ENCODE measurements around the gene CTNNA3.

Gene CTNNA3

GRCh38 chr10:67050415-67050814 is 645.6 kb downstream of the CTNNA3 start:
- DNase-seq (ENCODE audit: insufficient read length, low spot score) (no peak), FAIRE-seq (no peak)

GRCh38 chr10:67049988-67050387 is 646.0 kb downstream of the CTNNA3 start:
- no peak for FAIRE-seq

GRCh38 chr10:67046507-67046906 is 649.5 kb downstream of the CTNNA3 start:
- FAIRE-seq, result no peak

More at GRCh38 chr10:67049988-67050387, 646.0 kb downstream of the CTNNA3 start:
- no peak for DNase-seq (ENCODE audit: insufficient read length, low spot score)

DNA sequence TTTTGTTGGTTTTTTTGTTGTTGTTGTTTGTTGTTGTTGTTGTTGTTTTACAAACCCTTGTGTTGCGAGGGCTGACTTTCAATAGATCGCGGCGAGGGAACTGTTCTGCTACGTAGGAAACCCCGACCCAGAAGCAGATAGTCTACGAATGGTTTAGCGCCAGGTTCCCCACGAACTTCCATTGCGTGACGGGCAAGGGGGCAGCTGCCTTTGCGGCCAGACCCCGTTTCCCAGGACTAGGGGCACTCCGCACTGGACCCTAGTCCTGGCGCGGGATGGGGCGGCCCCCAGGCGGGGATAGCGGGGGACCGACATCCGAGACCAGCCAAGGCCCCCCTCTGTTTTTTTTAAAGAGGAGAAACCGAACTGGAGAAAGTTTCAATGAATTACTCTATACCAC is 650.6 kb downstream of the CTNNA3 start:
- DNase-seq (ENCODE audit: insufficient read length, low spot score) (no peak), FAIRE-seq (no peak)

More at GRCh38 chr10:67046507-67046906, 649.5 kb downstream of the CTNNA3 start:
- no peak for DNase-seq (ENCODE audit: insufficient read length, low spot score)

GRCh38 chr10:67043041-67043440 is 653.0 kb downstream of the CTNNA3 start:
- DNase-seq (ENCODE audit: insufficient read length, low spot score), result no peak
- no peak for FAIRE-seq

GRCh38 chr10:67036808-67037207 is 659.2 kb downstream of the CTNNA3 start:
- FAIRE-seq (no peak), DNase-seq (ENCODE audit: insufficient read length, low spot score) (no peak)

- DNase-seq (ENCODE audit: insufficient read length, low spot score), result no peak
- no peak for FAIRE-seq
Measured at GRCh38 chr10:67033878-67034277, 662.1 kb downstream of the CTNNA3 start.

GRCh38 chr10:67022099-67022498 is 673.9 kb downstream of the CTNNA3 start:
- DNase-seq (ENCODE audit: insufficient read length, low spot score), result no peak
- FAIRE-seq, result no peak

DNA sequence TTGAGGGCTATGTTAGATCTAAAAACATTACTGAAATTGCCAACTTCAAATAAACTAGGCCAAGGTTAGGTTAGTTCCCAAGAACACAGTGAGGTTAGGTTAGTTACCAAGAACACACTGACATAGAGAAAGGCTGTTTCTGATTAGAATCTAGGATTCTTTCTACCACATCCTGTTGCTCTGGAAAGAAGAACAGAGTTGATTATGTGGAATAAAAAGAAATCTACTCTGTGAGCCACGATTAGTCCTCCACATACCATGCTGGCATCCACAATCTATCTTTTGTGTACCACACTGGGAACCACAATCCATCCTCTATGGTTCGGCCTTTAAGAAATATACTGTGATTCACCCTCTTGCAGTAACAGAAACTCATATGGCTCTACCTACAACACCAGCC is 678.8 kb downstream of the CTNNA3 start:
- FAIRE-seq, result no peak
- DNase-seq (ENCODE audit: insufficient read length, low spot score), result no peak

DNA sequence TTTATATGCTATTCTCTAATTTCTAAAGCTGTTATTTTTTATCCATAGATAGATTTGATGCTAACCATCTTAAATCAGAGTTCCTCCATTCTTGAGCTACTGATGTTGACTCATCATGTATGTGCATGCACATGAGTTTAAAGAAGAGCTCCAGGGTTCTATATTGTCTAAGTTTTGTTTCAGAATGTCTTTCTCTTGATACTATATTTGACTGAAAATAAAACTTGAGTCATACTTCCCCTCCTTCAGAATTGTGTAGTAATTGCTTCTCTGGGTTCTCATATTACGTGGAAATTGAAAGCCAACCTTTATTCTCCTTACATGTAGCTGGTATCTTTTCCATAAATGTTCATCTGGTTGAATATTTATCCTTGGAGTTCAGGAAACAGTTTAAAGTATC is 680.8 kb downstream of the CTNNA3 start:
- DNase-seq (ENCODE audit: insufficient read length, low spot score) (no peak), FAIRE-seq (no peak)

- DNase-seq (ENCODE audit: insufficient read length, low spot score) (no peak), FAIRE-seq (no peak)
Measured at GRCh38 chr10:67011981-67012380, 684.0 kb downstream of the CTNNA3 start.

DNA sequence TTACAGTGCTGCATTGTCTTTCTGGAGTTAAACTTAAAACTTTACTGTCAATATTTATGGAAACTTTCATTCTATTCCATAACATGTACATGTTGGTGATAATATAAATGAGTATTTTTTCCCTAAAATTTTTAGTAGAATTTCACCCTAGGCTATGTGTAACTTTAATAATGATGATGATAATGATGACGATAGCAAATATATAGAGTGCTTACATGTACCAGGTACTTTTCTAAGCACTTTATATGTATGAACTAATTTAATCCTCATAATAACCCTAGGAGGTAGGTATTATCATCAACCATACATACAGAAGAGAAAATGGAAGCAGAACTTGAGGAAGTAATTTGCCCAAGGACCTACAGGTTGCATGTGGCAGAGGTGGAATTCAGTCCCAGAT is 684.5 kb downstream of the CTNNA3 start:
- FAIRE-seq (no peak), DNase-seq (ENCODE audit: insufficient read length, low spot score) (no peak)

- DNase-seq (ENCODE audit: insufficient read length, low spot score) (no peak), FAIRE-seq (no peak)
Measured at GRCh38 chr10:67005981-67006380, 690.0 kb downstream of the CTNNA3 start.

- DNase-seq (ENCODE audit: insufficient read length, low spot score) (no peak), FAIRE-seq (no peak)
Measured at GRCh38 chr10:67004690-67005089, 691.3 kb downstream of the CTNNA3 start.

DNA sequence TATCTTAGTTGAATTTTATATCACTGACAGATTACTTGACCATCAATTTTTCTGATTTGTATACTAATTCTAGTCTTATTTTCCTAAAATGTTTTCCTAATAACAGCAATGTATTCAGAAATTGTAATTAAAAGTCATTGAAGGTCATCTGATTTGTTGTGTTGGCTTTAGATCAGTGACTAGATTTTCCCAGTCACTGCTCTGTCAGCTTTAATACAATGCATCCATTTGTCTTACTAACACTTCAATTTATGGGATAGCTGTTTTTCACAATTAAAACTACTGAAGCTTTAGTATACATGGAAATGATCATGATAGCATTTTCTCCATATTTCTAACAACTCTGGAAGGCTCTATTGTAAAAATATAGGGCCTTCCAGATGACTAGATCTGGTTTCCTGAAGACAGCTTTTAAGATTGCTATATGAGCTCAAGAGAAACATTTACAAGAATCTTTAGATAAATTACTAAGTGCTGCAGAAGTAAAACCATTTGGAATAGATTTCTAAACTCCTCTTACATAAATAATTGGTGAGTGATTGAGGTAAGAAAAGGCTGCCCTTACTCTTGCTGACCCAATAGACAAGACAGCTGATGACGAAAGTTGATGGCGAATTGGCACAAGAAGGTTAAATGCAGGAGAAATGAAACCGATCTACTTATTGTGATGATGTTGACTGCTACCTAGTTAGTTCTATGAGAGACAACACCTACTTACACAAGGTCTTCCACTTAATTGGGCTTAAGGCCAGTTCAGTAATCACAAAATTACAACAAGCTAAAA is 696.0 kb downstream of the CTNNA3 start:
- DNase-seq (ENCODE audit: insufficient read length, low spot score) (no peak), FAIRE-seq (no peak)

- no peak for DNase-seq (ENCODE audit: insufficient read length, low spot score)
- FAIRE-seq, result no peak
Measured at GRCh38 chr10:66996996-66997395, 699.0 kb downstream of the CTNNA3 start.

DNA sequence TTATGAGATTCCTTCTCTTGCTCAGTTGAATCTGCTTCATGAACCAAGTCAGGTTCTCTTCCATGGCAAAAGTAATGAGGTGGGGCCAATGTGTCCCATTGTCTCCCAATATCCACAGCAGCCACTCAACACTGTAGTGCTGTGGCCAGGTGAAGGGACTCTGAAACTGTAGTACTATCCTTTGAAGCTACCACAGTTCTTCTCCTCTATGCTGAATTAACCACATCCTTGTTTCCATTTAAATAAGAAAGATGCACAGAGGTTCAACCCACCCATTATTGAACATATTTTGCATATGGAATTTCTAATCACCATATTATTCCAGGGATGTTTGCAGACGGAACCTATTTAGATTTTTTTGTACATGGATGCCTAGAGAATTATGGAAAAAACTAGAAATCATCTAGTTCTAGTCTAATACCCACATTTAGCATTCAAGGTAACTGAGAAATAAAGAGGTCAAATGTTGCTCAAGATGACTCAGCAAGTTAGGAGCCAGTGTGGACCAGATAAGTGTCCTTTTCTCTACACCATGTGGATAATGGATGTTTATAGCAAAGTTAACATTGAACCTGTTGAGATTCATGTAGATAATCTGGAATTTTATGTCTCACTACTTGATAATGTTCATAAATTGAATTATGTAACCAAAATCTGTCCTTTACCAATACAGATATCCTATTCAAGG is 705.7 kb downstream of the CTNNA3 start:
- FAIRE-seq (no peak), DNase-seq (ENCODE audit: insufficient read length, low spot score) (no peak)

DNA sequence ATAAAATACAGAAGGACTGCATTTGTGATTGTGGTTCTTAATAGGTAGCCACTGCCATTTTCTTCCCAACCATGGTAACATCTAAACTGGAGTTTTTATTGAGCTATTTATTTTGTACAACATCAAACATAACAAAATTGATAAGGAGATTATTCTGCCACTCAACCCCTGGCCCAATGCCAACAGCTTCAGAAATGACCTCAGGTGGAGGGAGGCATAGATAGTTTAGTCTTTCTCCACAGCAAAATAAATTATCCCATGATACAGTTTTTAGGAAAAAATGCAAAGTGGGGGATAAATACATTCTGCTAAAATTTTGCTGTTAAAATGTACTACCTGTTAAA is 712.5 kb downstream of the CTNNA3 start:
- no peak for FAIRE-seq
- DNase-seq (ENCODE audit: insufficient read length, low spot score), result no peak

- no peak for DNase-seq (ENCODE audit: insufficient read length, low spot score)
- no peak for FAIRE-seq
Measured at GRCh38 chr10:66982792-66983474, 713.1 kb downstream of the CTNNA3 start.

DNA sequence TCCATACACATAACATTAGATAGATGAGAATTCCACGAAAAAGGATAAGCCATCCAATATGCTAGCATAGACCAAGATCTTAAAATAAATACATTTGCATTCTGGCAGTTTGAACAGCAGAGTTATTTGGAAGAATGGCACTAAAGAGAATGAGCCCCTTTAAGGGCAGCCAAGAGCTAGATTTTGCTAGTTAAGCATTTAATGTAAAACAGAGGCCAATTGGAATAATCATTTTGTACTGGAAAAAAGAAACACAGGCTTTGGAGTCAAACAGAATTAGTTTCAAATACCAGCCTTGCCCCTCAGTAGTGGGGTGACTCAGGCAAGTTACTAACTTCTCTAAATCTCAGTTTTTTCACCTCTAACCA is 714.0 kb downstream of the CTNNA3 start:
- FAIRE-seq (no peak), DNase-seq (ENCODE audit: insufficient read length, low spot score) (no peak)

GRCh38 chr10:66981361-66982052 is 714.5 kb downstream of the CTNNA3 start:
- FAIRE-seq (no peak), DNase-seq (ENCODE audit: insufficient read length, low spot score) (no peak)

Measured in GM19239 (cell line).